Fibroblast of lung (primary cell): ENCODE results near the gene FTO. TPM values are rescaled to one million over a fixed set of nuclear protein-coding genes. Genes with fewer than 3 reads are reported as not detected.

Source experiments
- DNase-seq, 2 donors: peaks; one replicate each; pipeline versions ENCODE4 v3.0.0 to v3.0.0-alpha.2; 2010; ENCODE audit warnings: low read depth in 2 of 2
- H2AFZ ChIP-seq: 2 replicates; pipeline ENCODE4 v1.5.1; 2012; ENCODE audit warnings: low read length, control low read depth, inconsistent platforms
- H3K27ac ChIP-seq: 2 replicates; pipeline ENCODE4 v1.5.1; 2011; ENCODE audit warnings: low read length, control low read depth; ENCODE audit not compliant: insufficient read depth
- H3K27me3 ChIP-seq: 2 replicates; pipeline ENCODE4 v1.5.1; 2011; ENCODE audit warnings: mild to moderate bottlenecking, low read length; ENCODE audit not compliant: control insufficient read depth, insufficient read depth
- H3K36me3 ChIP-seq: 2 replicates; pipeline ENCODE4 v1.5.1; 2011; ENCODE audit warnings: low read length; ENCODE audit not compliant: control insufficient read depth, insufficient read depth
- H3K4me1 ChIP-seq: 2 replicates; pipeline ENCODE4 v1.5.1; 2011; ENCODE audit warnings: low read length; ENCODE audit not compliant: control insufficient read depth, insufficient read depth; ENCODE audit errors: extremely low read depth
- H3K4me2 ChIP-seq: 2 replicates; pipeline ENCODE4 v1.5.1; 2011; ENCODE audit warnings: low read length, control low read depth; ENCODE audit not compliant: insufficient read depth; ENCODE audit errors: extremely low read depth
- H3K4me3 ChIP-seq, 4 experiments: fragments of 200-600 bp in 1 of 4; sonication (generic) in 1 of 4; replicated peaks in 1 of 4; 2 replicates each; pipeline ENCODE4 v1.5.1; 2011 to 2016; ENCODE audit warnings: low read length in 4 of 4, low read depth in 3 of 4, mild to moderate bottlenecking in 3 of 4, control low read depth in 2 of 4, inconsistent platforms in 1 of 4, mixed read lengths in 1 of 4; ENCODE audit not compliant: insufficient read depth in 1 of 4; ENCODE audit errors: control extremely low read depth in 1 of 4
- H3K79me2 ChIP-seq: 2 replicates; pipeline ENCODE4 v1.5.1; 2012; ENCODE audit warnings: mild to moderate bottlenecking, low read length, inconsistent platforms; ENCODE audit not compliant: control insufficient read depth, insufficient read depth
- H3K9ac ChIP-seq: 2 replicates; pipeline ENCODE4 v1.5.1; 2011; ENCODE audit warnings: mild to moderate bottlenecking, low read length, control low read depth; ENCODE audit not compliant: insufficient read depth
- H3K9me3 ChIP-seq: 2 replicates; pipeline ENCODE4 v1.5.1; 2012; ENCODE audit warnings: low read depth, low read length; ENCODE audit not compliant: control insufficient read depth, insufficient read depth
- H4K20me1 ChIP-seq: 2 replicates; pipeline ENCODE4 v1.5.1; 2011; ENCODE audit warnings: low read length; ENCODE audit not compliant: control insufficient read depth, insufficient read depth; ENCODE audit errors: extremely low read depth
- CTCF ChIP-seq, 2 donors: IDR thresholded peaks in 1 of 2; conservative IDR thresholded peaks in 1 of 2; 1 replicate in 1 of 2; 2 replicates in 1 of 2; pipeline ENCODE4 v1.5.1; 2011 to 2012; ENCODE audit warnings: low read length in 2 of 2, control low read depth in 1 of 2, inconsistent platforms in 1 of 2, low read depth in 1 of 2, mild to moderate bottlenecking in 1 of 2
- EZH2 ChIP-seq: IDR thresholded peaks from 2 replicates; pipeline ENCODE4 v1.5.1; 2012; ENCODE audit warnings: low read length, control low read depth, mild to moderate bottlenecking; ENCODE audit errors: missing control alignments
- polyA plus RNA-seq, 2 donors: library from polyadenylated mRNA; depleted of rRNA in 1 of 2; stranded (reverse) in 1 of 2; unstranded in 1 of 2; fragments of >200 nt; gene quantifications; 2 replicates each; pipeline ENCODE4 v1.2.1, GENCODE V29; 2011 to 2012; ENCODE audit warnings: missing spikeins in 1 of 2
- total RNA-seq: library from RNA; depleted of rRNA; stranded (reverse); fragments of >200 nt; gene quantifications from 2 replicates; pipeline ENCODE4 v1.2.1, GENCODE V29; 2014

FTO gene
- total and polyA plus RNA-seq, 2 donors (not counting 1 experiment from before 2014, with no cell fraction given) = 61.1 to 97.6 TPM

- TF ChIP-seq CTCF (conservative IDR thresholded peaks at IDR 0.05 in 1 of 2, IDR thresholded peaks at IDR 0.05 in 1 of 2; ENCODE audit: low read depth in 1 of 2, low read length in 2 of 2) = no peak
- TF ChIP-seq EZH2 = no peak
- no peaks in the 10 kb centered on the region for H3K9me3 ChIP-seq
- H3K4me1 ChIP-seq = no peaks in the 10 kb centered on the region
- no peak overlapping the region for H3K4me3 ChIP-seq
- no peaks in the 10 kb centered on the region for H3K36me3 ChIP-seq
- no peak overlapping the region for H3K9ac ChIP-seq
- no peak overlapping the region for H3K4me2 ChIP-seq
- no peaks in the 10 kb centered on the region for H4K20me1 ChIP-seq
- DNase-seq = no peak
- H3K27ac ChIP-seq = no peak overlapping the region
- H3K79me2 ChIP-seq = no peaks in the 10 kb centered on the region
- no peaks in the 10 kb centered on the region for H3K27me3 ChIP-seq
- H2AFZ ChIP-seq = no peak overlapping the region
Observed at GRCh38 chr16:54069601-54070239, 365.8 kb downstream of the FTO start.

DNA sequence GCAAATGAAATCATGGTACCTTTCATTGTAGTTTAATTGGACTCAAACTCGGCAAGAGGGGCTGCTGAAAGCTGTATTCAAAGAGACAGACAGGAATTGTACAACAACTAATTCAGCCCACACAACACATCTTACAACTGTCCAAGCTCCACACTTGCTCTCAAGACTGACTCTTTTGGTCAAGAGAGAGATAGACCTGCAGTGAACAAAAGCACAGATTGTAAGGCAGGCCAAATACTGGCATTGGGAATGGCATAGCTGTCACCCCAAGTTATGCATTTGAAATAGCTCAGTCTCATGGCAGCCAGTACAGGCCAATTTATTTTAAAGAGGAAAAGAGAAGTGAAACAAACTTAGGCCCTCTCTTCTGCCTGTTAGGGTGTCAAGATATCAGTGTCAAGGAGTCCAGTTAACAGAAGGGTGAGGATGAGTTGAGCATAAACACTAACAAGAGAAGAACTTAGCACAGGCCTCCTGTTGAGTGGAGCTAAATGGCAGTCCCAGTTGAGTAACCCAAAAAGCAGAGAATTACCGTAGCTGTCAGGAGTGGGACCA lies 366.9 kb downstream of the FTO start:
- Histone ChIP-seq H3K9me3 (no peaks in the 10 kb centered on the region), H3K27ac (no peak overlapping the region), H3K4me2 (no peak overlapping the region), H3K4me1 (no peaks in the 10 kb centered on the region), H4K20me1 (no peaks in the 10 kb centered on the region), H3K4me3 (no peak overlapping the region), H3K36me3 (no peaks in the 10 kb centered on the region), H3K79me2 (no peaks in the 10 kb centered on the region), H3K9ac (no peak overlapping the region), H3K27me3 (no peaks in the 10 kb centered on the region), H2AFZ (no peak overlapping the region)
- TF ChIP-seq EZH2 = no peak
- no peak for TF ChIP-seq CTCF (conservative IDR thresholded peaks at IDR 0.05 in 1 of 2, IDR thresholded peaks at IDR 0.05 in 1 of 2; ENCODE audit: low read depth in 1 of 2, low read length in 2 of 2)
- DNase-seq = no peak

- no peaks in the 10 kb centered on the region for H3K9me3 ChIP-seq
- H3K79me2 ChIP-seq = no peaks in the 10 kb centered on the region
- no peak overlapping the region for H3K4me3 ChIP-seq
- no peaks in the 10 kb centered on the region for H4K20me1 ChIP-seq
- no peak overlapping the region for H3K4me2 ChIP-seq
- no peak overlapping the region for H3K9ac ChIP-seq
- no peak overlapping the region for H3K27ac ChIP-seq
- TF ChIP-seq EZH2 = no peak
- no peak for TF ChIP-seq CTCF (conservative IDR thresholded peaks at IDR 0.05 in 1 of 2, IDR thresholded peaks at IDR 0.05 in 1 of 2; ENCODE audit: low read depth in 1 of 2, low read length in 2 of 2)
- no peak for DNase-seq
- H3K4me1 ChIP-seq = no peaks in the 10 kb centered on the region
- no peaks in the 10 kb centered on the region for H3K27me3 ChIP-seq
- no peaks in the 10 kb centered on the region for H3K36me3 ChIP-seq
- H2AFZ ChIP-seq = no peak overlapping the region
Observed at GRCh38 chr16:54071514-54071913, 367.6 kb downstream of the FTO start.
